ENCODE measurements around the gene GABRB1. TPM values are rescaled to one million over a fixed set of nuclear protein-coding genes. Genes with fewer than 3 reads are reported as not detected.

The GABRB1 gene
- total and polyA plus RNA-seq, 2 experiments from 2014 or later = 0.26 to 0.97 TPM

DNA sequence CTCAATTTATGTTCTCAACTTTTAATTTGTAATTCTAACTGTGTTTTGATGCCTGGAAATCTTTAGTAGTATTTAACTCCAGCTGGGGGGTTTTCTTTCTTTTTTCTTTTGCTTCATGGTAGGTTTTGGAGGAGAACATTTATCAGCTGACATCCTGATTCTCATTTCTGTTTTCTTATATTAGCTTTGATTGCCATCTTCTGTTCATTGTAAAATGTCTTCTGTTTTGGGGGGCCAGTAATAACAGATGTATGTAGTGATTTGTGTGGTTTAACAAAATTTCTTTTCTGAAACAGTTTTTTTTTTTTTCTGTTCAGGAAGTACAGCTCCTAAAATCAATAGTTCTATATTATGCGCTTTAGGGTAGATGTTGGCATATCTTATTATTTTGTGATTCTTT, 182.2 kb downstream of the GABRB1 start (continued):
- TF ChIP-seq, protein P1, sequence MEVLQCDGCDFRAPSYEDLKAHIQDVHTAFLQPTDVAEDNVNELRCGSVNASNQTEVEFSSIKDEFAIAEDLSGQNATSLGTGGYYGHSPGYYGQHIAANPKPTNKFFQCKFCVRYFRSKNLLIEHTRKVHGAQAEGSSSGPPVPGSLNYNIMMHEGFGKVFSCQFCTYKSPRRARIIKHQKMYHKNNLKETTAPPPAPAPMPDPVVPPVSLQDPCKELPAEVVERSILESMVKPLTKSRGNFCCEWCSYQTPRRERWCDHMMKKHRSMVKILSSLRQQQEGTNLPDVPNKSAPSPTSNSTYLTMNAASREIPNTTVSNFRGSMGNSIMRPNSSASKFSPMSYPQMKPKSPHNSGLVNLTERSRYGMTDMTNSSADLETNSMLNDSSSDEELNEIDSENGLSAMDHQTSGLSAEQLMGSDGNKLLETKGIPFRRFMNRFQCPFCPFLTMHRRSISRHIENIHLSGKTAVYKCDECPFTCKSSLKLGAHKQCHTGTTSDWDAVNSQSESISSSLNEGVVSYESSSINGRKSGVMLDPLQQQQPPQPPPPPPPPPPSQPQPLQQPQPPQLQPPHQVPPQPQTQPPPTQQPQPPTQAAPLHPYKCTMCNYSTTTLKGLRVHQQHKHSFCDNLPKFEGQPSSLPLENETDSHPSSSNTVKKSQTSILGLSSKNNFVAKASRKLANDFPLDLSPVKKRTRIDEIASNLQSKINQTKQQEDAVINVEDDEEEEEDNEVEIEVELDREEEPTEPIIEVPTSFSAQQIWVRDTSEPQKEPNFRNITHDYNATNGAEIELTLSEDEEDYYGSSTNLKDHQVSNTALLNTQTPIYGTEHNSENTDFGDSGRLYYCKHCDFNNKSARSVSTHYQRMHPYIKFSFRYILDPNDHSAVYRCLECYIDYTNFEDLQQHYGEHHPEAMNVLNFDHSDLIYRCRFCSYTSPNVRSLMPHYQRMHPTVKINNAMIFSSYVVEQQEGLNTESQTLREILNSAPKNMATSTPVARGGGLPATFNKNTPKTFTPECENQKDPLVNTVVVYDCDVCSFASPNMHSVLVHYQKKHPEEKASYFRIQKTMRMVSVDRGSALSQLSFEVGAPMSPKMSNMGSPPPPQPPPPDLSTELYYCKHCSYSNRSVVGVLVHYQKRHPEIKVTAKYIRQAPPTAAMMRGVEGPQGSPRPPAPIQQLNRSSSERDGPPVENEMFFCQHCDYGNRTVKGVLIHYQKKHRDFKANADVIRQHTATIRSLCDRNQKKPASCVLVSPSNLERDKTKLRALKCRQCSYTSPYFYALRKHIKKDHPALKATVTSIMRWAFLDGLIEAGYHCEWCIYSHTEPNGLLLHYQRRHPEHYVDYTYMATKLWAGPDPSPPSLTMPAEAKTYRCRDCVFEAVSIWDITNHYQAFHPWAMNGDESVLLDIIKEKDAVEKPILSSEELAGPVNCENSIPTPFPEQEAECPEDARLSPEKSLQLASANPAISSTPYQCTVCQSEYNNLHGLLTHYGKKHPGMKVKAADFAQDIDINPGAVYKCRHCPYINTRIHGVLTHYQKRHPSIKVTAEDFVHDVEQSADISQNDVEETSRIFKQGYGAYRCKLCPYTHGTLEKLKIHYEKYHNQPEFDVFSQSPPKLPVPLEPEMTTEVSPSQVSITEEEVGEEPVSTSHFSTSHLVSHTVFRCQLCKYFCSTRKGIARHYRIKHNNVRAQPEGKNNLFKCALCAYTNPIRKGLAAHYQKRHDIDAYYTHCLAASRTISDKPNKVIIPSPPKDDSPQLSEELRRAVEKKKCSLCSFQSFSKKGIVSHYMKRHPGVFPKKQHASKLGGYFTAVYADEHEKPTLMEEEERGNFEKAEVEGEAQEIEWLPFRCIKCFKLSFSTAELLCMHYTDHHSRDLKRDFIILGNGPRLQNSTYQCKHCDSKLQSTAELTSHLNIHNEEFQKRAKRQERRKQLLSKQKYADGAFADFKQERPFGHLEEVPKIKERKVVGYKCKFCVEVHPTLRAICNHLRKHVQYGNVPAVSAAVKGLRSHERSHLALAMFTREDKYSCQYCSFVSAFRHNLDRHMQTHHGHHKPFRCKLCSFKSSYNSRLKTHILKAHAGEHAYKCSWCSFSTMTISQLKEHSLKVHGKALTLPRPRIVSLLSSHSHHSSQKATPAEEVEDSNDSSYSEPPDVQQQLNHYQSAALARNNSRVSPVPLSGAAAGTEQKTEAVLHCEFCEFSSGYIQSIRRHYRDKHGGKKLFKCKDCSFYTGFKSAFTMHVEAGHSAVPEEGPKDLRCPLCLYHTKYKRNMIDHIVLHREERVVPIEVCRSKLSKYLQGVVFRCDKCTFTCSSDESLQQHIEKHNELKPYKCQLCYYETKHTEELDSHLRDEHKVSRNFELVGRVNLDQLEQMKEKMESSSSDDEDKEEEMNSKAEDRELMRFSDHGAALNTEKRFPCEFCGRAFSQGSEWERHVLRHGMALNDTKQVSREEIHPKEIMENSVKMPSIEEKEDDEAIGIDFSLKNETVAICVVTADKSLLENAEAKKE (CRISPR knock-in tag; IDR thresholded peaks at IDR 0.05) = no peak
- TF ChIP-seq, protein P2, sequence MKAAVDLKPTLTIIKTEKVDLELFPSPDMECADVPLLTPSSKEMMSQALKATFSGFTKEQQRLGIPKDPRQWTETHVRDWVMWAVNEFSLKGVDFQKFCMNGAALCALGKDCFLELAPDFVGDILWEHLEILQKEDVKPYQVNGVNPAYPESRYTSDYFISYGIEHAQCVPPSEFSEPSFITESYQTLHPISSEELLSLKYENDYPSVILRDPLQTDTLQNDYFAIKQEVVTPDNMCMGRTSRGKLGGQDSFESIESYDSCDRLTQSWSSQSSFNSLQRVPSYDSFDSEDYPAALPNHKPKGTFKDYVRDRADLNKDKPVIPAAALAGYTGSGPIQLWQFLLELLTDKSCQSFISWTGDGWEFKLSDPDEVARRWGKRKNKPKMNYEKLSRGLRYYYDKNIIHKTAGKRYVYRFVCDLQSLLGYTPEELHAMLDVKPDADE (IDR thresholded peaks at IDR 0.05) = no peak
- TF ChIP-seq EZH2phosphoT487 (IDR thresholded peaks at IDR 0.05; ENCODE audit: unreplicated experiment) = no peak

DNA sequence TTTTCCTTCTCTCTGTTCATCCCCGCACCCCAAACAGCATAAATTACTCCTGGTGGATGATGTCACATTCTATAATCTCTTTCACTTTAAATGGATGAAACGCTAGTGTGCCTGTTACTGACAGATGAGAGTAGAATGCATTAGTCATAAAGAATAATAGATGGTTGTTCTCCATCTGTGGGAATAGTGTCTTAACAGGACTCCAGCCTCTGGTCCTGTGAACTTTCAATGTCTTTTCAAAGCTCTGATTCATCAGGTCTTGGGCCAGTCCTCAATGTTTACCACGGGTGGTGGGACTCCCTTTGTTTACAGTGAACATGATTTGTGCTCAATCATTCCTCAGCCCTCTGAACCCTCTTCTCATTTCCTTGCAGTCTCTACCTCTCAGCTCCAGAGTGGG, 182.6 kb downstream of the GABRB1 start:
- Mint-ChIP-seq H3K36me3 (ENCODE audit: low read depth) (no peaks in the 10 kb centered on the region), H3K4me1 (no peaks in the 10 kb centered on the region), H3K27me3 (ENCODE audit: insufficient read depth, low read depth, poor library complexity) (peaks cover 4% of the 10 kb centered on the region), H3K4me3 (no peak overlapping the region), H3K9me3 (no peaks in the 10 kb centered on the region), H3K27ac (no peak overlapping the region)
- Histone ChIP-seq H3K4me2 (no peak overlapping the region), H3K4me1 (ENCODE audit: insufficient read depth) (no peaks in the 10 kb centered on the region), H3K27ac (ENCODE audit: low read depth) (no peak overlapping the region), H3K79me2 (replicated peaks; ENCODE audit: insufficient read depth) (no peaks in the 10 kb centered on the region), H3K9me2 (ENCODE audit: insufficient read depth) (0 out of 2 replicates have a peak, but pooled peaks cover 6% of the 10 kb centered on the region), H2AFZ (no peak overlapping the region), H3F3A (replicated peaks; ENCODE audit: low read depth) (no peaks in the 10 kb centered on the region), H3K27me3 (ENCODE audit: insufficient read depth) (no peaks in the 10 kb centered on the region), H3K4me3 (no peak overlapping the region), H4K20me1 (replicated peaks; ENCODE audit: insufficient read depth) (no peaks in the 10 kb centered on the region), H3K36me3 (ENCODE audit: insufficient read depth) (no peaks in the 10 kb centered on the region)
- DNase-seq (ENCODE audit: low spot score) (no peak), ATAC-seq (no peak)
- TF ChIP-seq, protein P3, sequence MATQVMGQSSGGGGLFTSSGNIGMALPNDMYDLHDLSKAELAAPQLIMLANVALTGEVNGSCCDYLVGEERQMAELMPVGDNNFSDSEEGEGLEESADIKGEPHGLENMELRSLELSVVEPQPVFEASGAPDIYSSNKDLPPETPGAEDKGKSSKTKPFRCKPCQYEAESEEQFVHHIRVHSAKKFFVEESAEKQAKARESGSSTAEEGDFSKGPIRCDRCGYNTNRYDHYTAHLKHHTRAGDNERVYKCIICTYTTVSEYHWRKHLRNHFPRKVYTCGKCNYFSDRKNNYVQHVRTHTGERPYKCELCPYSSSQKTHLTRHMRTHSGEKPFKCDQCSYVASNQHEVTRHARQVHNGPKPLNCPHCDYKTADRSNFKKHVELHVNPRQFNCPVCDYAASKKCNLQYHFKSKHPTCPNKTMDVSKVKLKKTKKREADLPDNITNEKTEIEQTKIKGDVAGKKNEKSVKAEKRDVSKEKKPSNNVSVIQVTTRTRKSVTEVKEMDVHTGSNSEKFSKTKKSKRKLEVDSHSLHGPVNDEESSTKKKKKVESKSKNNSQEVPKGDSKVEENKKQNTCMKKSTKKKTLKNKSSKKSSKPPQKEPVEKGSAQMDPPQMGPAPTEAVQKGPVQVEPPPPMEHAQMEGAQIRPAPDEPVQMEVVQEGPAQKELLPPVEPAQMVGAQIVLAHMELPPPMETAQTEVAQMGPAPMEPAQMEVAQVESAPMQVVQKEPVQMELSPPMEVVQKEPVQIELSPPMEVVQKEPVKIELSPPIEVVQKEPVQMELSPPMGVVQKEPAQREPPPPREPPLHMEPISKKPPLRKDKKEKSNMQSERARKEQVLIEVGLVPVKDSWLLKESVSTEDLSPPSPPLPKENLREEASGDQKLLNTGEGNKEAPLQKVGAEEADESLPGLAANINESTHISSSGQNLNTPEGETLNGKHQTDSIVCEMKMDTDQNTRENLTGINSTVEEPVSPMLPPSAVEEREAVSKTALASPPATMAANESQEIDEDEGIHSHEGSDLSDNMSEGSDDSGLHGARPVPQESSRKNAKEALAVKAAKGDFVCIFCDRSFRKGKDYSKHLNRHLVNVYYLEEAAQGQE (IDR thresholded peaks at IDR 0.05; ENCODE audit: unreplicated experiment) = no peak
- TF ChIP-seq EZH2 (IDR thresholded peaks at IDR 0.05; ENCODE audit: low read depth, unreplicated experiment) = no peak
- no peak for TF ChIP-seq ZNF331 (CRISPR knock-in tag; IDR thresholded peaks at IDR 0.05; ENCODE audit: low read depth)
- no peak for TF ChIP-seq ZNF114 (CRISPR knock-in tag; IDR thresholded peaks at IDR 0.05)
- TF ChIP-seq, protein P4, sequence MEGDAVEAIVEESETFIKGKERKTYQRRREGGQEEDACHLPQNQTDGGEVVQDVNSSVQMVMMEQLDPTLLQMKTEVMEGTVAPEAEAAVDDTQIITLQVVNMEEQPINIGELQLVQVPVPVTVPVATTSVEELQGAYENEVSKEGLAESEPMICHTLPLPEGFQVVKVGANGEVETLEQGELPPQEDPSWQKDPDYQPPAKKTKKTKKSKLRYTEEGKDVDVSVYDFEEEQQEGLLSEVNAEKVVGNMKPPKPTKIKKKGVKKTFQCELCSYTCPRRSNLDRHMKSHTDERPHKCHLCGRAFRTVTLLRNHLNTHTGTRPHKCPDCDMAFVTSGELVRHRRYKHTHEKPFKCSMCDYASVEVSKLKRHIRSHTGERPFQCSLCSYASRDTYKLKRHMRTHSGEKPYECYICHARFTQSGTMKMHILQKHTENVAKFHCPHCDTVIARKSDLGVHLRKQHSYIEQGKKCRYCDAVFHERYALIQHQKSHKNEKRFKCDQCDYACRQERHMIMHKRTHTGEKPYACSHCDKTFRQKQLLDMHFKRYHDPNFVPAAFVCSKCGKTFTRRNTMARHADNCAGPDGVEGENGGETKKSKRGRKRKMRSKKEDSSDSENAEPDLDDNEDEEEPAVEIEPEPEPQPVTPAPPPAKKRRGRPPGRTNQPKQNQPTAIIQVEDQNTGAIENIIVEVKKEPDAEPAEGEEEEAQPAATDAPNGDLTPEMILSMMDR (conservative IDR thresholded peaks at IDR 0.05; ENCODE audit: low read depth in 2 of 2) = no peak
- TF ChIP-seq, protein P2 (IDR thresholded peaks at IDR 0.05) = no peak
- TF ChIP-seq STAT1 (IDR thresholded peaks at IDR 0.05; ENCODE audit: unreplicated experiment) = no peak

Measured in GM23338 (cell line).